ENCODE results near the gene ZNF774.

The ZNF774 gene

DNA sequence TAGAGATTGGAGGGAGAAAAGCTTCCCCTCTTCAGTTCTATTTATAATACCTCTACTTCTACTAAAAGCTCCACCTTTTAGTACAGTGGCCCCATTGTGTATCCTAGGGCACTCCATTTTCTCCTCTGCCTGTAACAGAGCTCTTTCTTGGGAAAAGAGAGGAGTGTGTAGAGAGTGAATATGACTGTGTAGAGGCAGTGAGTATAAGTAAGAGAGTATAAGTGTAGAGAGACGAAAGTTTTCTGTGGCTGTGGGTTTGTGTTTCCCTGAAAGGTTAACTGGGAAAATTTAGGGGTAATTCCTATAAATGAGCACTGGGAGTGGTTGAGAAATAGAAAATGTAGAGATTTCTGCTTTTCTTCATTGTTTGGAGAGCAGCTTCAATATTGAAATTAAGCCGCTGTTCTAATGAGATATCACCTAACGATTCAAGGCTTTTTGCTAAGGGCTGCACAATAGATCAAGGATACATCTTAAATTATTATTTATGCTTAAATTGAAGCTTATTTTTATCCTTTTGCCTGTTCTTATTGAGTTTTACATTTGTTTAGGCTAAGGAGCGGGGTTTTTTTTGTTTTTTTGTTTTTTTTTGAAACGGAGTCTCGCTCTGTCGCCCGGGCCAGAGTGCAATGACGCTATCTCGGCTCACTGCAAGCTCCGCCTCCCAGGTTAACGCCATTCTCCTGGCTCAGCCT lies 42.8 kb downstream of the ZNF774 start:
- H3K4me3 ChIP-seq (ENCODE audit: control insufficient read depth, low read depth, low read length): no peak overlapping the region
- TF ChIP-seq, protein P1, sequence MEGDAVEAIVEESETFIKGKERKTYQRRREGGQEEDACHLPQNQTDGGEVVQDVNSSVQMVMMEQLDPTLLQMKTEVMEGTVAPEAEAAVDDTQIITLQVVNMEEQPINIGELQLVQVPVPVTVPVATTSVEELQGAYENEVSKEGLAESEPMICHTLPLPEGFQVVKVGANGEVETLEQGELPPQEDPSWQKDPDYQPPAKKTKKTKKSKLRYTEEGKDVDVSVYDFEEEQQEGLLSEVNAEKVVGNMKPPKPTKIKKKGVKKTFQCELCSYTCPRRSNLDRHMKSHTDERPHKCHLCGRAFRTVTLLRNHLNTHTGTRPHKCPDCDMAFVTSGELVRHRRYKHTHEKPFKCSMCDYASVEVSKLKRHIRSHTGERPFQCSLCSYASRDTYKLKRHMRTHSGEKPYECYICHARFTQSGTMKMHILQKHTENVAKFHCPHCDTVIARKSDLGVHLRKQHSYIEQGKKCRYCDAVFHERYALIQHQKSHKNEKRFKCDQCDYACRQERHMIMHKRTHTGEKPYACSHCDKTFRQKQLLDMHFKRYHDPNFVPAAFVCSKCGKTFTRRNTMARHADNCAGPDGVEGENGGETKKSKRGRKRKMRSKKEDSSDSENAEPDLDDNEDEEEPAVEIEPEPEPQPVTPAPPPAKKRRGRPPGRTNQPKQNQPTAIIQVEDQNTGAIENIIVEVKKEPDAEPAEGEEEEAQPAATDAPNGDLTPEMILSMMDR (conservative IDR thresholded peaks at IDR 0.05; ENCODE audit: control insufficient read depth, insufficient read depth, low read depth, low read length): no peak
- DNase-seq (ENCODE audit: low read depth): no peak

DNA sequence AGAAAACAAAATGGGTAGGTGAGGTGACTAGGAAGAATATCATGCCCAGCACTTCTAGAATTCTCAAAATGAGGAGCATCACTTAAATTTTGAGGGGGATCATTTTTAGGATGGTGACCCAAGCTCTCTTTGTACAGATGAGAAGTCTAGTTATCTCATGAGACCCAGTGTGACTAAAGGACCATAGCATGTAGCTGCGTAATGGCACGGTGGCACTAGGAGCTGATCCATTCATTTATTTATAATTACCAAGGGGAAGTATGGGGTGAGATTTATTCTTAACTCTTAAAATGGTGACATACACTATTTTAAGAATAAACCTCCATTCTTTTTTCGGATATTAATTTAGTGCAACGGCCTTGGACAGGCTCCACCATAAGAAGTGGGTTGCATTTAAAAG lies 44.2 kb downstream of the ZNF774 start:
- no peak overlapping the region for H3K4me3 ChIP-seq (ENCODE audit: control insufficient read depth, low read depth, low read length)
- no peak for DNase-seq (ENCODE audit: low read depth)
- TF ChIP-seq, protein P1 (conservative IDR thresholded peaks at IDR 0.05; ENCODE audit: control insufficient read depth, insufficient read depth, low read depth, low read length): no peak

DNA sequence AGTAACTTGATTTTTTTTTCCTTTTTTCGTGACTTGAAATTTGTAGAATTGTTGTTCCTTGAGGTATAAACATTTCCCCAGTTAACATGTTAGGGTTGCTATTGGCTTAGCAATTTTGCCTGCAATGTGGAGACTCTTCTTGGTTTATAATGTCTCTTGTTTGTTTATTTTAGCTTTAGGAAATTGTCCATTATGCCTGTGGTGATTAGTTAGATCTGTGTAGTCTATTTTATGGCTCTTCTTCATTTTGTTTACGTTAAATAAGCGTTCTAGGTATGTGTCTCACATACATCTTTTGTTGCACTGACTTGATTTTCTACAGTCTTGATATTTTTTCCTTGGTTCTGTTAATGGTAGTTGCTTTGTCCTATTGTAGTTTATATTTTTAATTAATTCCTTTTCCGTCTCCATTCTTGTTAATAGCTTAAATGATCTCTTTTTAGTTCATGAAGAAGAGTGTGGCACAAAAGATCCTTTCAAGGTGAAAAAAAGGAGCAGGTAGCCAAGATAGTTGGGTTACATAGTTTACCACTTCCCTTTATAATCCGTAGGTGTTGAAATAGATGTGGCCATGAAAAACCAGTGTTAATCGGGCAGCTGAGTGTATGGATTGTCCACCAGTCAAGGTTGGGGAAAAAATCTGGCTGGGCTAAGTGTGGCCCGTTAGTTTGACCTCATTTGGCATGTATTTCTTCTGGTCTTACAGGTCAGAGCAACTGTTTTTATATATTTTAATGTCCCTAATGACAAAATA lies 48.1 kb downstream of the ZNF774 start:
- DNase-seq (ENCODE audit: low read depth): no peak
- TF ChIP-seq, protein P1 (conservative IDR thresholded peaks at IDR 0.05; ENCODE audit: control insufficient read depth, insufficient read depth, low read depth, low read length): no peak
- H3K4me3 ChIP-seq (ENCODE audit: control insufficient read depth, low read depth, low read length): no peak overlapping the region

DNA sequence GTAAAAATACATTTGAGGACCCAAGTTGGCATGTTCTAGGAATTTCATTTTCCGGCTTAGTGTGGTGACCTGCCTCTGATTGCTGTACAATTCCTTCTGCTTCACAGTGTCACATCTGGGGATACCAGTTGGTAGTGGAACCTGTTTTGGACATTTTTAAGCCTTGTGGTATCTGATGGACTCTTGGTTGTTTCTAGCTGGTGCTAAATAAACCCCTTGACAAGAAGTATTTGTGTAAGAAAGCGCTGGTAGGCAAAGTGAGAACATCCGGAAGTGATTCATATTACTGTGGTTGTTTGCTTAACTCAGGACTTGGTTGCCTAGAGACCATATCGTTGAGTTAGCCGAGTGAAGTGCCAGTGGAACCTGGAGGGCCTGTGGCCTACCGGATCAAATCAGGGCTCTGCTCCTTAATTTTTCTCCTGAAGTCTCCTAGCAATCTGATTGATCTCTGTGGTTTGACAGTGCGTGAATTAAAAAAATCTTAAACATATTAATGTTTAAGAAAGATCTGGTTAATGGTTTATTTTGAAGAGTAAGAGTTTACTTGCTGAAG lies 48.8 kb downstream of the ZNF774 start:
- H3K4me3 ChIP-seq (ENCODE audit: control insufficient read depth, low read depth, low read length): no peak overlapping the region
- TF ChIP-seq, protein P1 (conservative IDR thresholded peaks at IDR 0.05; ENCODE audit: control insufficient read depth, insufficient read depth, low read depth, low read length): no peak
- peak; percentile 94 for DNase-seq (ENCODE audit: low read depth)

DNA sequence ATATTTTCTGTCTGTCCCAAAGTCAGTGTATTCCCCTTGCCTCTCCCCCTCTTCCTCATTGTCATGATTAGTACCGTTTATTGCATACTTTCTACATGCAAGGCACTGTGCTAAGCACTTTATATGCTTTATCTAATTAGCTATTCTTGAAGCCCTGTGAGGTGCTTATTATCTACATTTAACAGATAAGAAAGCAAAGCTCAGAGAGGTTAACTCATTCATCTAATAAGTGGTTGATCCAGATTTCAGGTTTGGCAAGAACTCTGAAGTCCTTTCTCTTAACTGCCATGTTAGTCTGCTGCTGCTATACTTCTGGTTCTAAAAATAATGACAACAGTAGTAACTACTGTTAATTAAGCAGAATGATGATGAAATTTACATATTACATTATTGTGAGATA lies 49.4 kb downstream of the ZNF774 start:
- DNase-seq (ENCODE audit: low read depth): no peak
- TF ChIP-seq, protein P1 (conservative IDR thresholded peaks at IDR 0.05; ENCODE audit: control insufficient read depth, insufficient read depth, low read depth, low read length): no peak
- no peak overlapping the region for H3K4me3 ChIP-seq (ENCODE audit: control insufficient read depth, low read depth, low read length)

DNA sequence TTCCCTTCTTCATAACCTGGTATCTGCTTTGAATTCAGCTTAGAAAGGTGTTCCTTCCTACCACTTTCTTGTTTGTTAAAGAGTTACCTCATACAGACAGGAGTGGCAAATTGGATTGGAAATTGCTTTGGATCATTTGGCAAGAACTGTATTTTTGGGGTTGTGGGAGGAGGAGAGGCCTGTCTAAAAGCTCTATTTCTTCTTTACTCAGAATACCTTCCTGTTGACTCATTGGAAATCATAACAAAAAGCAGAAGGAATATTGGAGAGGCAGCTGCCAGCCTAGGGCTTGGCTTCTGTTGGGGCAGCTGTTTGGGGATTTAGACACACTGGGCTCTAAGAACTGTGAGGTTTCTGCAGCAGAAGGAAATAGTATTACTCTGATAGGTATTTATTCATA lies 50.1 kb downstream of the ZNF774 start:
- peak; percentile 86 for DNase-seq (ENCODE audit: low read depth)

More for the DNA sequence above, 50.1 kb downstream of the ZNF774 start:
- TF ChIP-seq, protein P1 (conservative IDR thresholded peaks at IDR 0.05; ENCODE audit: control insufficient read depth, insufficient read depth, low read depth, low read length): no peak
- no peak overlapping the region for H3K4me3 ChIP-seq (ENCODE audit: control insufficient read depth, low read depth, low read length)

Measured in fibroblast of mammary gland (primary cell).